Stimulated activated CD8-positive, alpha-beta memory T cell treated with anti-CD3 and anti-CD28 coated beads, Interleukin-2, amount 100 ng/mL, for 48 hours (primary cell): ENCODE data around the gene EFCAB11.
A peak's percentile ranks its signal among the peaks of the same experiment; 100 is the strongest.

Experiments used
- DNase-seq, 2 donors: peaks; one replicate each; pipeline ENCODE4 v3.0.0-alpha.2; 2020; ENCODE audit warnings: low read depth in 2 of 2

The EFCAB11 gene

DNA sequence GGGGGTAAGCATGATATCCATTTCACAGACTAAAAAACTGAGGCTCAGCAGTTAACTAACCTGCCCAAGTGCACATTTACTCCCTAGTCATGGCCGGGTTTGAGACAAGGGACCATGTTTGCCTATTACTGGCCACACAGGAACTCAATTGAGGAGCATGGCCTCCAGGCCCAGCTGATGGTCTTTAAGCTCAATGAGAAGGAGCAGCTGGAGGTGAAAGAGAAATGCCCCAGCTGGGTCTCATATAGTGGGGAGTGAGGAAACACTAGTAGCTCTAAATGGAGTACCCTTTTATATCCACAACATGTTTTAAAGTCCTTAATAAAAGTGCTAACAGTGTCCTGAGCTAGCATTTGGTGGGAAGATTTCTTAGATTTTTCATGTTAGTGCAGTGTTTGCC is 2.8 kb upstream of the EFCAB11 start:
- no peak for DNase-seq

GRCh38 chr14:89956661-89957009 is 2.1 kb upstream of the EFCAB11 start:
- no peak for DNase-seq

DNA sequence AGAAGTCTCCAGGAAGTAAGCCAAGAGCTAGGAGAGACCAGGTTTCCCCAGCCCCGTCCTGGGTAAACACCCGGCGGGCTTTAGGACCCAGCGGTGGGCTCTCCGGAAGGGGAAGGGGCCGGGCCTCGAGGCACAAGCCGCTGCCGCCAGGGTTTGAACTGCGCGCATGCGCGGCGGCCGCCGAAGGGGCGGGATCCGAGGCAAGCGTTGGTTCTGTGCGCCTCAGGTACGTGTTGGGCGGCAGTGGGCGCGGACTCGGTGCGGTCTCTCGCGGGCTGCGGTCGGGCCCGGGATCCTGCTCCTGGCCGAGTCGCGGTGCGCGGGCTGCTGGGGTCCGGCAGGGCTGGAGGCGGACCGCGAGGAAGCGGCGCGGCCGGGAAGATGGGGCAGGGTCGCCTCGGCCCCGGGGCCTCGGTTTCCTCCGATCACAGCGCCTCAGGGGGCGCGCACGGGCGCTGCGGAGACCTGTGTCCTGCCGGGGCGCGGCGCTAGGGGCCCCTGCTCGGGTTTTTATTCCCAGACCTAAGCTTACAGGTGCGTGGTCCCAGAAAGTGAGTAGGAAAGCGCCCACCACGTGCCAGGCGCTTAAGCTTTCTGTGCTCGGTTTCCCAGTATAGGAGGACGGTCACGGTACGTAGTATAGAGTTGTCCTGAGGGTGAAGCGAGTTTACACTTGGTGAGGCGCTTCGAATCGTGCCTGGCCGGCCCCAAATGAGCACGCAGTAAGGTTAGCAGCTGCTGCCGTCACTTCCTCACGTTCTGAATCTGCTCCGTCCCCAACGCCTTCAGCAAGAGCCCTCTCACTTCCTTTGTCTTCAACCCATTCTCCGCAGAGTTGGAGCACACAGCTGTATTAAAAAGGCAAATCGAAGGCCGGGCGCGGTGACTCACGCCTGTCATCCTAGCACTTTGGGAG is 1.5 kb upstream of the EFCAB11 start, which contains the start of gene TDP1:
TDP1 (plus strand) TSS at position 183 of the 916 bp plus-strand sequence. CDS start 7,188 bp downstream, outside the sequence.
- DNase-seq, result peak; percentile 95 to 96

DNA sequence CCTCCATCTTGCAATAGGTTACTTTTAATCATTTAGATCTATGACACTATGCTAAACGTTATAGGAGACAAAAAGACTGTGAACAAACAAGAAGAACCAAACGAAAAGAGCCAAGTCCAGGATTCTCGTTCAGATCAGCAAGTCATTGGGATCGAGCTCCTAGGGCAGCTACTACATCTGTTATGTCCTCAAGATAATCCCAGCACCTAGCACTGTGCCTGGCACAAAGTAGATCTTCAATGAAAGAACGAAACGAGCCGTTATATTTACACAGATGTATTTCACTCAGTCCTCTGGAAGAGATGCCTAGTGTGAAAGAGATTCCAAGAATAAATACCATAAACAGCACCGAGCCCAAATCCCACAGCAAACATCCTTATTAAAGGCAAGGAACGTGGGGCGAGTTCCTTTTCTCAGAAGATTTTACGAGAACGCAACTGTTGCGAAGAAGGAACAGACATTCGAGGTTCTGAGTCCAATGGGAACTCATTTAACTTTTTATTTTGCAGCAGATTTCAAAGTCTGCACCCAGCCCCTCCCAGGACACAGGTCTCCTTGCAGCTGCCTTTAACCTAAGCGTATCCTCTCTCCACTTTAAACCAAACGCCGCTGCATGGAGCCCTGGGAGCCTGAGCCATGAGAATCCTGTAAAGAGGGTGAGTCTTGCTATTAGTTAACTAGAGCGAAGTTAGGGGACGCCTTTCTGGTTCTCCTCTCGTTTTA is 653 bp upstream of the EFCAB11 start:
- no peak for DNase-seq

DNA sequence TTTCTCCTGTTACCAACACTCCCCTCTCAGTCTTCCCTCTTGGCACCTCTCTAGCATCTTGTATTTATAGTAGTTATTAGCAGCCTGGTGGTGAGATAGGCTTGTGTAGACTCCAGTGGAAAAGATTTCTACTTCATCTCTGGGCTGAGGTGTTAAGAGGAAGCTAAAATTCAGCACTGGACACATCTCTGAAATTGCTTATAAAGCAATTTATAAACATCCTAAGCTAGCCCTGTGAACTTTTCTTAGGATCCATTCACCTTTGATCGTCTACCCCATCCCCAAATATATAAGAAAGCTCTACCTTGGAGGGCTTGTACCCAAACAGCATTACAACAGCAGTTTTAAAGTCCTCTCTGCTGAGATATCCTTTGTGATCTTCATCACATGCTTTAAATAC is 928 bp downstream of the EFCAB11 start:
- no peak for DNase-seq

- DNase-seq, result no peak
Measured at GRCh38 chr14:89952576-89952975, 2.0 kb downstream of the EFCAB11 start.

DNA sequence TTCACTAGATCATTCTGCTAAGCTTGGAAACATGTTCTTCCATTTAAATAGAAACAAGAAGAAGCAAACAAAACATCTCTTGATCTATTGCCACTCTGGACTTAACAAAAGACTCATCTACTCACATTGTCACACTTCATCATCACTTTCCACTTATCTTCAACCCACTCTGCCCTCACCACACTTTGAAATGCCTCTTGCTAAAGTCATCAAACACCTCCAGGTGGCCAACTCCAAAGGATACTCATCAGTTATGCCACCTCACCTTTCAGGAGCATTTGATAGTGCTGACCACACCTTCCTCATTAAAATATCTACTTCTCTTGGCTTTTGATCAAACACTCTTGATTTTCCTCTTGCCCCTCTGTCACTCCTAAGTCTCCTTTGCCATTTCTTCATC is 7.2 kb downstream of the EFCAB11 start:
- no peak for DNase-seq

DNA sequence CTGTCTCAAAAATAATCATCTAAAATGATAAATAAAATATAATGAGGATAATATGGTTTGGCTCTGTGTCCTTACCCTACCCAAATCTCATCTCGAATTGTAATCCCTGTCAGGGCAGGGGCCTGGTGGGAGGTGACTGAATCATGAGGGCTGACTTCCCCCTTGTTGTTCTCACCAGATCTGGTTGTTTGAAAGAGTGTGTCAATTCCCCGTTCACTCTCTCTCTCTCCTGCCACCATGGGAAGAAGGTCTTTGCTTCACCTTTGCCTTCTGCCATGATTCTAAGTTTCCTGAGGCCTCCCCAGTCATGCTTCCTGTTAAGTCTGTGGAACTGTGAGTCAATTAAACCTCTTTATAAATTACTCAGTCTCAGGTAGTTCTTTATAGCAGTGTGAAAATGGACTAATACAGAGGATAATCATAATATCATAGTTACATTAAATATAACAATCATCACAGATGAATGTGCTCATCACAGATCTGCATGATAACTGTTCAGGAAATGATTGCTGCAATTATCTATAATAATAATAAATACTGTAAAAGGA is 12.6 kb downstream of the EFCAB11 start:
- DNase-seq, result no peak

- DNase-seq, result no peak
Measured at GRCh38 chr14:89936654-89937185, 17.8 kb downstream of the EFCAB11 start.

DNA sequence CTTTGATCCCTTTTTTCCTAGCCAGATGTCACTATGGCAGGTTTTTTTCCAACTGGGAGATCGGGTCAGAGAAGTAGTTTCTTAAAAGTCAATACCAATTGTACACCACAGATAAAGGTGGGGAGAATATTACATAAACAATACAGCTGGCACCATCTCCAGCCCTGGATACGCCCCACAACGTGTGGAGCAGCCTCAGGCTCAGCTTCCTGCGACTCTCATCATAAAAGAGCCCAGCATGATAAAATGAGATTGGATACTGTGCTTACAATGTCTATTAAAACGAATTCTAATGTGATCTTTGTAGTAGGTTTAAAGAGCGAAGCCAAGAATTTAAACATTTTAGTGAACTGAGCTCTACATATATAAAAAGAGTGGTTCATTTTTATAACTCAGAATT is 21.5 kb downstream of the EFCAB11 start:
- no peak for DNase-seq

DNA sequence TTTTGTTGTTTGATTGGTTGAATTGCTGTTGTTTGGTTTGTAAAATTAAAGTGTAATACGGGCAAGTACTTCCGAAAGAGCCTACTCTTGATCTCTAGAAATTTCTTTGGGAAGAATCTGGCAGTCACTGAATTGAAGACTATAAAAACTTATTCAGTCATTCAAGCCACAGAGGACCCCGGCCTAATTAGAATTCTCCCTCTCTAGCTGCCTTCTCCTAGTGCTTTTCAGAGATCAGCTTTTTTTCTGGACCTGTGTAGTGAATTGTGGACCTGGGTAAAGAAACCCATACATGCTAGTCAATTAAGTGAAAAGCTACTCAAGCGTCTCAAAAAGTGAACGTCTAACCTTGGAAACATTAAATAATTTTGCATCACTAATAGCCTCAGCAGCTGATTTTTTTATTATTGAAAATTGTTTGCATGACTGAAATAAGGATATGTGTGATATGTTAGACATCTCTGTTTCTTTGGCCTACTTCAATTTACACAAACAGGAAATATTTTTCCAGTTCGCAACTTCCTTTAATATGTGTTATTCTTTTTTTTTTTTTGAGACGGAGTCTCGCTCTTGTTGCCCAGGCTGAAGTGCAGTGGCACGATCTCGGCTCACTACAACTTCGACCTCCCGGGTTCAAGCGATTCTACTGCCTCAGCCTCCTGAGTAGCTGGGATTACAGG is 27.2 kb downstream of the EFCAB11 start:
- DNase-seq, result no peak

DNA sequence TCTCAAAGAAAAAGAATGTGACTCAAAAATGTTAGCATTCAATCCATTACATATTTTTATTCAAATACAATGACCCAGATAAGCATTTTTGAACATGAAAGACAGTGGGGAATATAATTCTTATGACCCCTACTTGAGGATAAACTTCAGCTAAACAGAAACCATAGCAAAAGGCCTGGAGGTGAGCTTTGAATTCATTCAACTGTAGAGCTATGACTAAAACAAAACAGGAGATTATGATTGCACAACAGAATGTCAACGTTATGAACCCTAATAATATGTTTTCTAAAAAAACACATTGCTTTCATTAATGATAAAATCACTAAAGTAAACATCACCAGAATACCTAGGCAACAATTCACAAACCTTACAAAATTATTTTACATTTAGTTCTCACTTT is 27.8 kb downstream of the EFCAB11 start:
- DNase-seq, result no peak

DNA sequence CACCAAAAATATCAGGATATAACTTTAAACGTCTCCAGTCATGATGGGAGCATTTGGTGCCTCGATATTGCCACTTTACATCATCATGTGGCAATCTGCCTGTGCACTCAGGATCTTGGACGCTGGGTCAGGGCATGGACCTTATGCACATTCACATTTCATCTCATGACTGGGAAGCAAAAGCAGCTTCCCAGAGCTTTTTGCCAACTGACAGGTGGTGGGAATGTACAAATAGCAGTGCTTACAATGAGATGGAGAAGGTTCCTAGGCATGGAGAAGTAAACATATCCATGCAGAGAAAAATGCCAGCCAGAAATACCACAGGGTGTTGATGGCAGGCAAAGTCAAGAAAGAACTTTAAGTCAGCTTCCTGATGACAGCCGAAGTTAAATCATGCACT is 30.3 kb downstream of the EFCAB11 start:
- no peak for DNase-seq

DNA sequence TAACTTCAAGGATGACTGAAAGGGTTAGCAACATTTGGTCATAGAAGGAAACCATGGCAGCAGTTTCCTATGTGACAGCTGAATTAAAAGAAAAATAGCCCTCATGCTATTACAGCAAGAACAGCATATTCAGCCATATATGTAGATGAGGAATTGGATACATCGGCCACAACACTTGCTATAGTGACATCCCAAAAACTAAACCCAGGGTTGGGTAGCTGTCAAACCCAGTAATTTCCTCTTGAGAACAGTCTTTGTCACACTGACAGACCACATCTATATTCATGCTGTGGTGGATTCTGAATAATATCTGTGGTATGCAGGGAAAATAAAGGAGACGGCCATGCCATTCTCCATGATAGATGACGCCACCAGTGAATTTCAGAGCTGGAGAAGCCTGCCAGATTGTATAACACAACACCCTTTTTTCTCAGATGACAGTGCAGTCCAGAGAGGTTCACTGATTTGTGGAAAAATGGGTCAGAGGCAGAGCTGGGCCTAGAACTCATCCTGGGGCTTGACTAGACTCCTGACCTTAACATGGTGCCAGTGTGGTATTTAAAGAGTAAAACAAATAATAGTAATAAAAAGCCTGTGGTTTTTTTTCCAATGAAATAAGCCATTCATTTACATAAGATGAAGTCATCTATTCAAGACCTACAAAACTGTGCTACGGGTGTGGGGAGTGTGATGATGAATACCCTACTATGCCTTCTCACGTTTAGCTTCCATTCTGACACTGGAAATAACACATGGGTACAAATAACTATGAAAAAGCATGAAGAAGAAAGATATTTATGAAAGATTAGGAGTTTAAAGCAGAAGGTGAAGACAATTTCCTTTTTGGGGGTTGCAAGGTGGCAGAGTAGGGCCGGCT is 32.3 kb downstream of the EFCAB11 start:
- no peak for DNase-seq

DNA sequence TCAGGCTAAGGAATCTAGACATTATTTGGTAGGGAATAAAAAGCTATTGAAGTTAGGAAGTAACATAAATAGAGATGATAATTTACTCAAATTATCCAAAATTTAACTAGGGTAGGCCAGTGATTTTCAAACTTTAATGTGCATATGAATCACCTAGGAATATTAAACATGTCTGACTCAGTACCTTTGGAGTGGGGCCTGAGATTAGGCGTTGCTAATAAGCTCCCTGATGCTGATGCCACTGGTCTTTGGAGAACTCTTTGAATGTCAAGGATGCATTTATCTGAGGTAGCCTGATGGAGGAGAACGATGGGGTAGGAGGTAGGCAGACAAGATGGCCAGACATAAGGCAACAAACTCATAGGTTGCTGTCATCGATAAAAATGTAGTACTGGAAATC is 33.2 kb downstream of the EFCAB11 start:
- DNase-seq, result no peak

- DNase-seq, result no peak
Measured at GRCh38 chr14:89920056-89920455, 34.5 kb downstream of the EFCAB11 start.

DNA sequence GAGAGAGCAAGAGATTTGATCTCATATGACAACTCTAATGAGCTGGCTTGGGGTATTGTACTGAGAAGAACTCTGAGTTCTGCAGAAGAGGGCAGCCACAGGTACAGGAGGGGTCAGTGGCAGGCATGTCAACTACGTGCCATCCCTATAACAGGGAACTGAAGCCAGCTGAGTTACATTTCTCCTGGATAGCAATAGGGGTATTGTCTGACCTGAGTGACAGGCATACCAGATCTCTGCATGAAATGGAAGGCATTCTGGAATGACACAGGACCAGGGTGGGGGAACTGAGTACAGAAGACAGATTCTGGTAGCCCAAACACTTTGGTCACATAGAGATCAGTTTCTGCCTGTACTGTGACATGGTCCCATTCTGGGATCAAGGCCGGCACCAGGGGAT is 35.8 kb downstream of the EFCAB11 start:
- DNase-seq, result no peak

- peak; percentile 7 to 33 for DNase-seq
Measured at GRCh38 chr14:89915114-89915878, 39.2 kb downstream of the EFCAB11 start.

DNA sequence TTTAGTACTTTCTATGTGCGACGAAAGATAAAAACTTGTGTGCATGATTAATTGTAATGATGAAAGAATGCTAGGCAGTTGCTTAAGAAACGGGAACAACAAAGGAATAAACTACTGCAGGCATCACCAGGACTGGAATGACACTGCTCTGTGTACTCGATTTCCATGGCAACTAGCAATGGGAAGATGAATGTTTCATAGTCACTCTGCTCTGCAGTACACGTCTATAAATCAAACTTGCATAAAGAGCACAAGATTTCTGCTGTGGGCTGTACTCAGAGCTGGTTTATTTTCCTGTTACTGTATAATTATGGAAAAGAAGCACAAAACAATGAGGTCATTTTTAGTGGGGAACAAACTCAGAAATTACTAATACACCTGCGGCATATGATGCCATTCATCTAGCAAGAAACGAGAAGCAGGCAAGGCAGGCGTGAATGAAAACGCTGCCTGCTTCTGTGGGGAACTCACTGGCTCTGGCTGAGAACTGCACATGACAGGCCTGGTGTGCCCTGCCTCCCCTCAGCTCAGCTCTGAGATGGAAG is 41.8 kb downstream of the EFCAB11 start:
- no peak for DNase-seq

GRCh38 chr14:89912221-89912620 is 42.3 kb downstream of the EFCAB11 start:
- no peak for DNase-seq
